CD4-positive, alpha-beta T cell treated with Interleukin-1 beta for 1 hour (primary cell): ENCODE measurements around the gene PDLIM7.

ENCODE experiments used
- DNase-seq, 2 donors: peaks; one replicate each; pipeline ENCODE4 v3.0.0-alpha.2; 2020 to 2022

The PDLIM7 gene

GRCh38 chr5:177504086-177505056 is 7.0 kb upstream of the PDLIM7 start:
- DNase-seq, result no peak

GRCh38 chr5:177503351-177504085 is 6.1 kb upstream of the PDLIM7 start:
- no peak for DNase-seq

GRCh38 chr5:177502886-177503285 is 5.5 kb upstream of the PDLIM7 start:
- no peak for DNase-seq

- no peak for DNase-seq
These were observed 4.7 kb upstream of the PDLIM7 start for GRCh38 chr5:177501874-177502678.

- peak; percentile 81 to 83 for DNase-seq
These were observed 3.5 kb upstream of the PDLIM7 start for GRCh38 chr5:177500685-177501522.

- DNase-seq, result no peak
These were observed 2.4 kb upstream of the PDLIM7 start for GRCh38 chr5:177499842-177500241.

GRCh38 chr5:177498013-177498787 is 796 bp upstream of the PDLIM7 start:
- DNase-seq, result no peak

- peak in 1 of 2 donors; percentile 26 for DNase-seq
These were observed 595 bp downstream of the PDLIM7 start for GRCh38 chr5:177496727-177497291.

GRCh38 chr5:177496070-177496726 is 1.2 kb downstream of the PDLIM7 start:
- DNase-seq, result peak in 1 of 2 donors; percentile 10

- DNase-seq, result peak in 1 of 2 donors; percentile 24
These were observed 2.0 kb downstream of the PDLIM7 start for GRCh38 chr5:177495243-177496060.

- DNase-seq, result peak in 1 of 2 donors; percentile 75
These were observed 2.8 kb downstream of the PDLIM7 start for GRCh38 chr5:177494346-177495195.

GRCh38 chr5:177493795-177494345 is 3.5 kb downstream of the PDLIM7 start:
- DNase-seq, result no peak

- no peak for DNase-seq
These were observed 4.6 kb downstream of the PDLIM7 start for GRCh38 chr5:177492841-177493240.

- DNase-seq, result no peak
These were observed 5.2 kb downstream of the PDLIM7 start for GRCh38 chr5:177491983-177492746.

GRCh38 chr5:177491429-177491945 is 5.9 kb downstream of the PDLIM7 start:
- DNase-seq, result peak in 1 of 2 donors; percentile 25

GRCh38 chr5:177490992-177491391 is 6.4 kb downstream of the PDLIM7 start:
- no peak for DNase-seq
